Nephron (organoid): ENCODE measurements around the gene SLC5A1.

ENCODE experiments used
- H3K27ac Mint-ChIP-seq, 3 experiments: 2 replicates each; pipeline ENCODE4 v1.8.0; 2020; ENCODE audit warnings: mixed read lengths in 3 of 3, mild to moderate bottlenecking in 2 of 3, moderate library complexity in 1 of 3
- H3K27me3 Mint-ChIP-seq: 2 replicates; pipeline ENCODE4 v1.8.0; 2021; ENCODE audit warnings: low read depth, mild to moderate bottlenecking, moderate library complexity, mixed read lengths
- H3K36me3 Mint-ChIP-seq: 2 replicates; pipeline ENCODE4 v1.8.0; 2020; ENCODE audit warnings: low read depth, mixed read lengths
- H3K4me1 Mint-ChIP-seq: 2 replicates; pipeline ENCODE4 v1.8.0; 2020; ENCODE audit warnings: mixed read lengths
- H3K4me3 Mint-ChIP-seq, 3 experiments: 2 replicates each; pipeline ENCODE4 v1.8.0; 2020; ENCODE audit warnings: mild to moderate bottlenecking in 3 of 3, mixed read lengths in 3 of 3, moderate library complexity in 2 of 3
- H3K9me3 Mint-ChIP-seq: 2 replicates; pipeline ENCODE4 v1.8.0; 2020; ENCODE audit warnings: mixed read lengths
- TF ChIP-seq, protein P1 (sequence below), 3 experiments: fragments of 200-600 bp; sonication (generic); IDR thresholded peaks; one replicate each; pipeline ENCODE4 v1.5.0; 2021; ENCODE audit warnings: antibody characterized with exemption in 3 of 3; ENCODE audit not compliant: unreplicated experiment in 3 of 3

The SLC5A1 gene

GRCh38 chr22:32042924-32043323 lies at the start of gene SLC5A1:
SLC5A1 (plus strand) TSS chr22:32043261; CDS start chr22:32043282, 21 bp downstream.
- H3K9me3 Mint-ChIP-seq = no peaks in the 10 kb centered on the region
- TF ChIP-seq, protein P1, sequence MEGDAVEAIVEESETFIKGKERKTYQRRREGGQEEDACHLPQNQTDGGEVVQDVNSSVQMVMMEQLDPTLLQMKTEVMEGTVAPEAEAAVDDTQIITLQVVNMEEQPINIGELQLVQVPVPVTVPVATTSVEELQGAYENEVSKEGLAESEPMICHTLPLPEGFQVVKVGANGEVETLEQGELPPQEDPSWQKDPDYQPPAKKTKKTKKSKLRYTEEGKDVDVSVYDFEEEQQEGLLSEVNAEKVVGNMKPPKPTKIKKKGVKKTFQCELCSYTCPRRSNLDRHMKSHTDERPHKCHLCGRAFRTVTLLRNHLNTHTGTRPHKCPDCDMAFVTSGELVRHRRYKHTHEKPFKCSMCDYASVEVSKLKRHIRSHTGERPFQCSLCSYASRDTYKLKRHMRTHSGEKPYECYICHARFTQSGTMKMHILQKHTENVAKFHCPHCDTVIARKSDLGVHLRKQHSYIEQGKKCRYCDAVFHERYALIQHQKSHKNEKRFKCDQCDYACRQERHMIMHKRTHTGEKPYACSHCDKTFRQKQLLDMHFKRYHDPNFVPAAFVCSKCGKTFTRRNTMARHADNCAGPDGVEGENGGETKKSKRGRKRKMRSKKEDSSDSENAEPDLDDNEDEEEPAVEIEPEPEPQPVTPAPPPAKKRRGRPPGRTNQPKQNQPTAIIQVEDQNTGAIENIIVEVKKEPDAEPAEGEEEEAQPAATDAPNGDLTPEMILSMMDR (IDR thresholded peaks at IDR 0.05; ENCODE audit: unreplicated experiment in 3 of 3) = no peak
- H3K36me3 Mint-ChIP-seq = no peaks in the 10 kb centered on the region
- no peak within 1 kb of the TSS for H3K27ac Mint-ChIP-seq
- H3K4me3 Mint-ChIP-seq = no peak within 1 kb of the TSS
- peaks cover 31% of the 10 kb centered on the region for H3K27me3 Mint-ChIP-seq
- H3K4me1 Mint-ChIP-seq = no peaks in the 10 kb centered on the region

- Mint-ChIP-seq H3K27ac (no peak overlapping the region), H3K9me3 (no peaks in the 10 kb centered on the region), H3K4me1 (no peaks in the 10 kb centered on the region), H3K36me3 (no peaks in the 10 kb centered on the region), H3K27me3 (peaks cover 19% of the 10 kb centered on the region), H3K4me3 (no peak overlapping the region)
- TF ChIP-seq, protein P1 (IDR thresholded peaks at IDR 0.05; ENCODE audit: unreplicated experiment in 3 of 3) = peak in 1 of 3 experiments; percentile 6
Measured at GRCh38 chr22:31995046-31995445, 48.0 kb upstream of the SLC5A1 start.

- Mint-ChIP-seq H3K4me3 (no peak overlapping the region), H3K36me3 (no peaks in the 10 kb centered on the region), H3K27me3 (peaks cover 19% of the 10 kb centered on the region), H3K27ac (no peak overlapping the region), H3K9me3 (no peaks in the 10 kb centered on the region), H3K4me1 (no peaks in the 10 kb centered on the region)
- TF ChIP-seq, protein P1 (IDR thresholded peaks at IDR 0.05; ENCODE audit: unreplicated experiment in 3 of 3) = no peak
Measured at GRCh38 chr22:31995807-31996206, 47.3 kb upstream of the SLC5A1 start.

DNA sequence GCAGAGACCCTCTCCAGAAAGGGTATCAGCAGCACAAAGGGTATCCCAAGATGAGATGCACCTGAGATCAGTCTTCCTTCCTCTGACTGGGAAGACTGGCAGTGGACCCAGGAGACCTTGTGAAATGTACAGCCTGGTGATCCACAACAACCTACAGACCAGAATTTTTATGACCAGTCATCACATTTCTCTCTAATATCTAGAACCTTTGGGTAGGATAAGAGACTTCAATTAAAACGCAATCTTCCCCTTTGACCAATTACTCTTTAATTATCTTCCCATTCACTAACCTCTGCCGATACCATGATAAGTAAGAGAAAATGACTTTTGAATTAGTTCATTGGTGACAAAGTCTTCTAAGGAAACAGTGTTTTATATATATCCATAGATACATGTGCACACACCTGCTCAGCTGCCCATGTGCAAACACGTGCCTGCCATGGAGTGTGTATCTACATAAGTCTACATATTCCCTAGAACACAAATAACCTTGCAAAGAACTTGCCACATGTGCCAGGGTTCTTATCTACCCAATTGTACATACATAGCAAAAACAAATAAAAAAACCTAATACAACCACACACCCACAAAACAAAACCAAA lies 44.2 kb upstream of the SLC5A1 start:
- H3K4me1 Mint-ChIP-seq = no peaks in the 10 kb centered on the region
- TF ChIP-seq, protein P1 (IDR thresholded peaks at IDR 0.05; ENCODE audit: unreplicated experiment in 3 of 3) = no peak
- H3K36me3 Mint-ChIP-seq = no peaks in the 10 kb centered on the region
- H3K4me3 Mint-ChIP-seq = no peak overlapping the region
- H3K27ac Mint-ChIP-seq = no peak overlapping the region
- H3K27me3 Mint-ChIP-seq = peaks cover 18% of the 10 kb centered on the region
- H3K9me3 Mint-ChIP-seq = no peaks in the 10 kb centered on the region

GRCh38 chr22:32000181-32000580 lies 42.9 kb upstream of the SLC5A1 start:
- Mint-ChIP-seq H3K36me3 (no peaks in the 10 kb centered on the region), H3K27ac (no peak overlapping the region), H3K4me1 (no peaks in the 10 kb centered on the region), H3K9me3 (no peaks in the 10 kb centered on the region), H3K27me3 (peaks cover 20% of the 10 kb centered on the region), H3K4me3 (no peak overlapping the region)
- TF ChIP-seq, protein P1 (IDR thresholded peaks at IDR 0.05; ENCODE audit: unreplicated experiment in 3 of 3) = no peak

DNA sequence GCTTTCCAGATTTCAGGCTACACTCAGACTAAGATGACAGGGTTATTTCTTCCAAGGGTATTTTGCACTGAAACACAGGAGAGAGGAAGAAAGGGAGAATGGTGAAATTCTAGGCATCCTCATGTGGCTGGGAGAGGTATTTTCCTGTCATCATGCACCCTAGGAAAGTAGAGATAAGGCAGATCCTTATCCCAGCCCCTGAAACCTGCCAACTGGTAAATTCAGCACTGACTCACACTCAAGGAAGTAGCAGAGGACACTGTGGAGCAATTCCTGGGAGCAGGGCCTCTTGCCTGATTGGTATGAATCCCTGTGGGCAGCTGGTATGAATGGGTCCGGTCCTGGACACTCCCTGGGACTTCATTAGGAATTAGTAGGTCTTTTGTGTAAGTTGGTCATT lies 37.6 kb upstream of the SLC5A1 start:
- Mint-ChIP-seq H3K36me3 (no peaks in the 10 kb centered on the region), H3K27me3 (peaks cover 9% of the 10 kb centered on the region), H3K4me3 (no peak overlapping the region), H3K4me1 (no peaks in the 10 kb centered on the region), H3K27ac (no peak overlapping the region), H3K9me3 (peaks cover 4% of the 10 kb centered on the region)
- TF ChIP-seq, protein P1 (IDR thresholded peaks at IDR 0.05; ENCODE audit: unreplicated experiment in 3 of 3) = no peak
